ENCODE measurements around the gene WDR73.
"Not testable (repeated sequence)": the region's sequence is repeated elsewhere in the genome, so short reads cannot be mapped to it uniquely, and the experiment has no call there.

WDR73 gene

DNA sequence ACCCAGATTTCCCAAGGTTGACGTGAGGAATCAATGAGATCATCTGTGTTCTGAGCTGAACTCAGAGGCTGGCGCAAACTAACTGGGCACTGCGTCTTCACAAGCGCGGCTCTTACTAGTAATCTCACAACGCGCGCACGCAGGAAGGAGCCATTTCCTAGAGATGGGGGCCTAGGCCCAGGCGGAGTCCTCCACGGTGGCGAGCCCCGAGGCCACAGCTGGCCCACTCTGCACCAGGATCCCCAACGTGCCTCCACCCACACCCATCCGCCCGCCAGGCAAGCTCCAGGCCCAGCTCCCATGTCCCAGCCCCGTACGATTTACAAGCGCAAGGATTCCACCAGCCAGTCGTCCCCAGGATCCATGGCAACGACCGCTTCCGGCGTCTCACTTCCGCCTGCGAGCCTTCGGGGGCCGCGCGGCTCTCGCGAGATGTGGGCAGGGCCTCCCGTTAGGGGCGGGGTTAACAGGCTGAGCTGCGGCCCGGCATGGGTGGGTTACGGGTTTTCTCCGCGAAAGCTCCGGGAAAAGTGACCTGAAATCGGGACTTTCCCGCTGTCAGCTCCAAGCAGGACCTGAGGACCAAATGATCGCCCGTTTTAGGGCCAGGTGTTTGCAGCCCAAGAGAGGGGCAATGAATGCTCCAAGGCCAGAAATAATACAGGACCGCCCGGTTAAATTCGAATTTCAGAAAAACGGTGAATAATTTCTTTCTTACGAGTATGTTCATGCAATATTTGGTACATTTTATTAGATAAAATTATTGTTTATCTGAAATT lies at the start of gene WDR73:
Gene WDR73 (minus strand): TSS at position 374 of the 779 bp plus-strand sequence. CDS start 9 bp downstream, at position 365.
- DNase-seq = peak; percentile 52

DNA sequence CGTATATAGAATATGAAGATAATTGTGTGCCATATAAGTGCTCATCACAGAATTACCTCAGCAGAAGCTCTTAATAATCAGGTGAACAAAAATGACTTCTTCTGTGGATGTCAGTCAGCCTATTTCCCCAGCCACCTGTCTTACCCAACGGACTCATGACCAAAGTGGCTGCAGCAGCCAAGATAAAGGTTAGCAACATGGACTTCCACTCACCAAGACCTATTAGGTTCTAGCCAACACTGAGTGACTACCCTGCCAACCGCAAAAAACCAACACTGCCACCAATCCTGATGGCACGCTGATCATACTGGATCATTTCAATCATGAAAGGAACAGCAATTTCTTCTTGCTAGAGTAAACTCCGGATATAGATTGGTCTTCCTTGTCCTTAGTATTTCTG lies 49.7 kb upstream of the WDR73 start:
- DNase-seq = no peak

DNA sequence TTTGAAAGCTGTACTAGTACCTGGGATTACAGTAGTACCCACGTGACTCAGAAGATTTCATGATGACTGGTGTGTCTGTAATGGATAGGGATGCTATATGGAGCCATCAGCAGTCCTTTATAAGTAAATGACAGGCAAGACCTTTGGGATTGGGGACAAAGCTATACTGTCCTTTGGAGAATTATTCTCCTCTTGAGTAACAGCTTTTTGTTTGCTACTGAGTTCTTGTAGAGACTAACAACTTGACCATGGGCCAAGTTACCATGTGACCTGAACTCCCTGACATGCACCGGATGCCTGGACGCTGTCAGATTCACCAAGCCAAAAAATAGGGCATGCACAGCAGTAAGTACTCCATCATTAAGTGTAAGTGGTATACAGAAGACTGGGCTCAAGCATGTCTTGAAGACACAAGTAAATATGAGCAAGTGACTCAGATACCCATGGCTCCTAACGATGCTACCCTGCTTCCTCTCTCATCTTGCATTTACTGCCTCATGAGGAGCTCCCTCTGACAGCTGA lies 48.9 kb upstream of the WDR73 start:
- DNase-seq = no peak

DNA sequence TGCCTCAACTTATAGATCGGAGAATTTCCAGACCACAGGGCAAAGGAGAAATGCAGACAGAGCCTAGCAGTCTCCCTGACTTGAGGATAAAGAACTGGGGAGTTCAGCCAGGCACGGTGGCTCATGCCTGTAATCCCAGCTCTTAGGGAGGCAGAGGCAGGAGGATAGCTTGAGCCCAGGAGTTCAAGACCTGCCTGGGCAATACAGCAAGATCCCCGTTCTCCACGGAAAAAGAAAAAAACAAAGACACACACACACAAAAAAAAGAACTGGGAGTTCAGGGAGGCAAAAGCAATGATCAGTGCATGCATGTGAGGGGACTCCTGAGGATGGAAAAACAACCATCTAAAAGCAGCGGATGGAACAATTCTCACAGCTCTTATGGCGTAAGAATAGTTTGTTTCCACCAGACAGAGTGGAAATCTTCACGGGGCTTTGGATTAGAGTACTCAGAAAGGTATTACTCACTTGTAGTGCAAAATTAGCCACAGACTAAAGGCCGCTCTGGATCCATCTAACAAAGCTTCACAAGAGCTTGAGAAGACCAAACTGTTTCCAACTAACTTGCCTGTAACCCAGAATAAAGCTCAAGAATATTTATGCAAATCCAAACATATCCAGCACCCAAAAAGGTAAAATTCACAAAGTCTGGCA lies 45.6 kb upstream of the WDR73 start:
- DNase-seq = no peak

DNA sequence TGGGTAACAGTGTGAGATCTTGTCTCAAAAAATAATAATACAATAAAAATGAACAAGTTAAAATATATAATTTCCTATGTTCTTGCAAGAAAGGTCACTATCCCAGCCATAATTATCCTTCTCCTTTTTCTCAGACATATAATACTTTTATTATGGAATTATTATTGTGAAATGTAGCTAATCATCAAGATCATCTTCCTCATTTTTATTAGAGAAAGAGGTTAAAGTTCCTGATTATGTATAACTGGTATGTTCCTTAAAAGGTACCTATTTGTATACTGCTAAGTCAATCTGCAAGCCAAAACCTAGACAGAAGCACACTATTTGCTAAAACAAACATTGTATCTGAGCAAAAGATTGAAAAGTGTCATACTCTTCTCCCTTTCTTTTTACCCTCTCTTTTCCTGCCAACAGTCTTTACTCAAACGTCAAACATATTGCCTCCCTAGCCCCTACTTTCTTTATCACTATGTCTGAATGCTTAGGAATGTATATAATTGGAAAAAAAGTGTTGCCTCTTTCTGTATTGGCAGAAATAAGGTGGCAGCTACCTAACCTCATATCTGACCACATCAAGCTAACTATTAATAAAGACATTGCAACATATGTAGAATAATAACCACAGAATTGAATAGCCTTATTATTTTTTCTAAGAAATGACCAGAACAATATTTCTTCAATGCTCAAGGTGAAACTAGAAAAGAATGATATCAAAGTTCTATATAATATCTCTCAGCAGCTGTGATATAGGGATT lies 43.3 kb upstream of the WDR73 start:
- no peak for DNase-seq

DNA sequence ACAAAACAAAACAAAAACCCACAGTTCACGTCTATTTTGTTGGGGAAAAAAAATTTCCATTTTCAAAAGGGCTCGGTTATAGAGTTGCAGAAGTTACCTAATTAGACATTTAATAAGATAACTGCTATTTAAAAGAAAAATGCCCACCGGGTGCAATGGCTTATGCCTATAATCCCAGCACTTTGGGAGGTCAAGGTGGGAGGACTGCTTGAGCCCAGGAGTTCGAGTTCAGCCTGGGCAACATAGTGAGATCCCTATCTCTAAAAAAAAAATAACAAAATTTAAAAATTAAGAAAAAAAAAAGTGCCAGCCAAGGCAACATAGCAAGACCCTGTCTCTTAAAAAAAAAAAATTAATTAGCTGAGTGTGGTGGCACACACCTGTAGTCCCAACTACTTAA lies 42.7 kb upstream of the WDR73 start:
- DNase-seq = no peak

DNA sequence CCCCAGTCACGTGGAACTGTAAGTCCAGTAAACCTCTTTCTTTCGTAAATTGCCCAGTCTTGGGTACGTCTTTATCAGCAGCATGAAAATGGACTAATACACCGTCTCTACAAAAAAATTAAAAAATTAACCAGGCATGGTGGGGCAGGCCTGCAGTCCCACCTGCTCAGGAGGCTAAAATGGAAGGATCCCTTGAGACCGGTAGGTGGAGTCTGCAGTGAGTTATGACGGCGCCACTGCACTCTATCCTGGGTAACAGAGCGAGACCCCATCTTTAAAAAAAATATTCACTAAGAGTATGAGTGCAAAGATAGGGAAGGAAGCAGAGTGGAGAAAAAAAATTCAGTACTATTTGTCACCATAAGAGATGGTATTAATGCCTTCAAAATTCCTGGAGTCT lies 36.3 kb upstream of the WDR73 start:
- no peak for DNase-seq

DNA sequence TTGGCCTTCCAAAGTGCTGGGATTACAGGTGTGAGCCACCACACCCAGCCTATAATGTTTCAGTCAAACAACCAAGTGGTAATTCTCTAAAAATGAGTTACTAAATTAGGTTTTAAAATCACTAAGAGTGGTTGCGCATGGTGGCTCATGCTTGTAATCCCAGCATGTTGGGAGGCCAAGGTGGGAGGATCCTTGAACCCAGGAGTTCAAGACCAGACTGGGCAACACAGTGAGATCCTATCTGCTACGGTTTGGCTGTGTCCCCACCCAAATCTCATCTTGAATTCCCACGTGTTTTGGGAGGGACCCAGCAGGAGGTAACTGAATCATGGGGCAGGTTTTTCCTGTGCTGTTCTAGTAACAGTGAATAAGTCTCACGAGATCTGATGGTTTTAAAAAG lies 35.8 kb upstream of the WDR73 start:
- no peak for DNase-seq

DNA sequence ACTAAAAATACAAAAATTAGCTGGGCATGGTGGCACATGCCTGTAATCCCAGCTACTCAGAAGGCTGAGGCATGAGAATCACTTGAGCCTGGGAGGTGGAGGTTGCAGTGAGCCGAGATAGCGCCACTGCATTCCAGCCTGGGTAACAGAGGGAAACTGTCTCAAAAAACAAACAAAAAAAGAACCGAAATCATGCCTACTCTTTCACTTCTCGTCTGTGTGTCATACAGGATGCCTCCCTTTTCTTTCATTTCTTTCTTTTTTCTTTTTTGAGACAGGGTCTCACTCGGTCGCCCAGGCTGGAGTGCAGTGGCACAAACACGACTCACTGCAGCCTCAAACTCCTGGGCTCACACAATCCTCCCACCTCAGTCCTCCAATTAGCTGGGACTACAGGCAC lies 32.4 kb upstream of the WDR73 start:
- DNase-seq = not testable (repeated sequence)

DNA sequence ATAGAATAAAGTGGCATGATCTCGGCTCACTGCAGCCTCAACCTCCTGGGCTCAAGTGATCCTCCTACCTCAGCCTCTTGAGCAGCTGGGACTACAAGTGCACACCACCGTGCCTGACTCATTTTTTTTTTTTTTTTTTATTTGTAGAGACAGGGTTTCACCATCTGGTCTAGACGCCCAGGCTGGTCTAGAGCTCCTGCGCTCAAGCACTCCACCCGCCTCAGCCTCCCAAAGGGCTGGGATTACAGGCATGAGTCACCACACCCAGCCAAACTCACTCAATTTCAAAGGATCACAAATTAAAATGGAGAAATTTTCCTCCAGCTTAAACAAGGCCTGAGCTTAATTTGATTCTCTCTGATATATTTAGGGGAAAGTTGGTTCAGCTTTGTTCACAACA lies 31.2 kb upstream of the WDR73 start:
- peak; percentile 52 for DNase-seq

DNA sequence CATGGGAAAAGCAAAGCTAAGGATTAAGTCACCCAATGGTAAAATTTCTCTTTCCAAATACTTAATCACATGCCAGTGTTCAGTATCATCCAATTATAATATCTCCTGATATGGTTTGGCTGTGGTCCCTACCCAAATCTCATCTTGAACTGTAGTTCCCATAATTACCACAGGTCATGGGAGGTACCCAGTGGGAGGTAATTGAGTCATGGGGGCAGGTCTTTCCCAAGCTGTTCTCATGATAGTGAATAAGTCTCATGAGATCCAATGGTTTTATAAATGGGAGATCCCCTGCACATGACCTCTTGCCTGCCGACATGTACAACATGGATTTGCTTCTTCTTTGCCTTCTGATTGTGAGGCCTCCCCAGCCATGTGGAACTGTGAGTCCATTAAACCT lies 30.0 kb upstream of the WDR73 start:
- no peak for DNase-seq

DNA sequence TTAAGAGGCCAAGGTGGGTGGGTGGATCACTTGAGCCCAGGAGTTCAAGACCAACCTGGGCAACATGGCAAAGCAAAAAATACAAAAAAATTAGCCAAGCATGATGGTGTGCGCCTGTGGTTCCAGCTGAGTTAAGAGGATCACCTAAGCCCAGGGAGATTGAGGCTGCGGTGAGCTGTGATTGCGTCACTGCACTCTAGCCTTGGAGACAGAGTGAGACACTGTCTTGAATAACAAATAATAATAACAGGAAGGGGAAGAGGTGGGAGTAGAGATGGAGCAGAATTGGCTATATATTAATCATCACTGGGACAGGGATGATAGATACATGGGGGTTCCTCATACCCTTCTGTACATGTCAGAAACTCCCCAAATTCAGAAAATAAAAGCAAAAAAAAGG lies 27.7 kb upstream of the WDR73 start:
- DNase-seq = no peak

DNA sequence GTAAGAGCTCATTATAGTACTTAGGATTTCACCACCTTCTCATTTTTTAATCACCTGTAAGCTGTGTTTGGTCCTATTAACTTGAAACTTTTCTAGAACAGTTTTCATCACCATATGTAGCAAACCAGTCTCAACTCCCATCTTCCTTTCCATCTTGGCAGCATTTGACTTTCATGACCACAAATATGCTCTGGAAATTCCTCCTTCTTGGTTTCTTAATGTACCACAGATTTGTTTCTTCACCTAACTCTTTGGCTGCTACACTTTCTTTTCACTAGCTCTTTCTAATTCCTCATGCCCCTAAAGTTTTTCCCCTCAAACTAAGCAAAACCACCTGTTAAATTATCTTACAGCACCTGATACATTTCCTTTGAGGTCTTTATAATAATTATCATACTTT lies 17.1 kb upstream of the WDR73 start:
- no peak for DNase-seq

DNA sequence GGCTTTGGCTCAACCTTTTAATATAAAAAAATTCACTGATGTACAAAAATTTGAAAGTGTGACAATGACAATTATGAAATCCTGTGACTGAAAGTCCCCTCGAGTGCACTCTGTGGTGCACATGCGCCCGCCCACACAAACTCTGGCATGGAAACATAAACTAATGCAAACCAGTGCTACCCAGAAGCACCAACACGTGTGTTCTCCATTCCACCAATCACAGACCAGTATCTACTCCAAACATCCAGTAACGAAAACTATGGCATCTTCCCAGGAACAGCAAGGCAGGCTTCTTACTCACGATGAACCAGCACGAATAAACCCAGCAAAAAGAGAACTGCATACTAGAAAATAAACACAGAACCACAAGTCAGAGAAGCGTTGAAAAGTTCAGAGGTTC lies 15.6 kb upstream of the WDR73 start:
- no peak for DNase-seq

DNA sequence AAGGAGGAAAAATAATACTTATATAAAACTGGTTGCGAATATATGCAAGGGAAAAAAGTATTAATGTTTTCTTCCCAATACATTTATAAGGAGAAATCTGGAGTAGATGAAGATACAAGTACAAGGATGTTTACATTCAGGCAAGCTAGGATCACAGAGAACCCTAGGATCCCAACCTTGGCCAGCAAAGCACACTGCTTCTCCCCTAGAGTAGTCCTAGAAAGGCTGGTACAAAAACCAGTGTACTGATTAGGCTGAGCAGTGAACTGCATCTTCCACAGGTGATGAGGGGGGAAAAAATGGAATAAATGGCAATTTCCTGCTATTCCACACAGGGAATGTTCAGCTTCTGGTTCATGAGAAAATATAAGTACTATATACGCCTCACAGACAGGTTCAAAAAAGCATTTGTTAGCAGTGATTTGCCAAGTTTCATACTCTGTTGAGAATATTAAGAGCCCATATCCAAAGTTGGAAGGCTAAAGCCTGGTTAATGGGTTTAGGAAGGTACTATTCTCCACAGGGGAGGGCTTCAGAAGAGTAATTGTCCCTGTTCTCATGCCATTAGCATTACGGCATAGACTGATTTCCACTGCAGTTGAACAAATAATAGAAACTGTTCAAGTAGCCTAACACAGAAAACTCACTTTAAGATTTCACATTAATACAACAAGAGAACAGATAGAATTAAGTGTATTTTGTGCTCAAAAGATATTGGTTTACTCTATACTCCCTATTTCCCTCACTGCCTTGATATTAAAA lies 14.3 kb upstream of the WDR73 start:
- no peak for DNase-seq

DNA sequence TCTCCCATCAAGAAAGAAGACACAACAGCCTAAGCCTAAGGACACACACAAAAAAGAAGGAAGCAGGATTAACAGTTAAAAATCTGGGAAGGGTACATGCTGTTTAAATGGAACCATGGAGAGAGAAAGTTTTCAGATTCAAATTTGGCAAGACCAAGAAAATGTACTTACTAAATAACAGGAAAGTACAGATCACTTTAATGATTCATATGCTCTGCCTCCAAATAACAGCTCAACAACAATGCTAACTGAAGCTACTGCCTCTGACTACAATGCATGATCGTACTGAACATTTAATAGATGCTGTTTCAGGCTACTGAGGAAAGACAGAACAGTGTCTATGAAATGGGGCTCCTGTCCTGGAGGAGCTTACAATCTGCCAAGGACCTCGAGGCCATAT lies 12.3 kb upstream of the WDR73 start:
- DNase-seq = no peak

DNA sequence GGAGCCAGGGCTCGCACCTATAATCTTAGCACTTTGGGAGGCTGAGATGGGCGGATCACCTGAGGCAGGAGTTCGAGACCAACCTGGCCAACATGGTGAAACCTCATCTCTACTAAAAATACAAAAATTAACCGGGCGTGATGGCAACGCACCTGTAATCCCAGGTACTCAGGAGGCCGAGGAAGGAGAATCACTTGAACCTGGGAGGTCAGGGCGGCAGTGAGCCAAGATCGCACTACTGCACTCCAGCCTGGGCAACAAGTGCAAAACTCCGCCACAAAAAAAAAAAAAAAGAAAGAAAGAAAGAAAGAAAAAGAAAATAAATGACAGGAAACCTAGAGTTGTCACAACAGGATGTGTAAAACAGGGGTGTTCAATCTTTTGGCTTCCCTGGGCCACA lies 6.9 kb upstream of the WDR73 start:
- no peak for DNase-seq

DNA sequence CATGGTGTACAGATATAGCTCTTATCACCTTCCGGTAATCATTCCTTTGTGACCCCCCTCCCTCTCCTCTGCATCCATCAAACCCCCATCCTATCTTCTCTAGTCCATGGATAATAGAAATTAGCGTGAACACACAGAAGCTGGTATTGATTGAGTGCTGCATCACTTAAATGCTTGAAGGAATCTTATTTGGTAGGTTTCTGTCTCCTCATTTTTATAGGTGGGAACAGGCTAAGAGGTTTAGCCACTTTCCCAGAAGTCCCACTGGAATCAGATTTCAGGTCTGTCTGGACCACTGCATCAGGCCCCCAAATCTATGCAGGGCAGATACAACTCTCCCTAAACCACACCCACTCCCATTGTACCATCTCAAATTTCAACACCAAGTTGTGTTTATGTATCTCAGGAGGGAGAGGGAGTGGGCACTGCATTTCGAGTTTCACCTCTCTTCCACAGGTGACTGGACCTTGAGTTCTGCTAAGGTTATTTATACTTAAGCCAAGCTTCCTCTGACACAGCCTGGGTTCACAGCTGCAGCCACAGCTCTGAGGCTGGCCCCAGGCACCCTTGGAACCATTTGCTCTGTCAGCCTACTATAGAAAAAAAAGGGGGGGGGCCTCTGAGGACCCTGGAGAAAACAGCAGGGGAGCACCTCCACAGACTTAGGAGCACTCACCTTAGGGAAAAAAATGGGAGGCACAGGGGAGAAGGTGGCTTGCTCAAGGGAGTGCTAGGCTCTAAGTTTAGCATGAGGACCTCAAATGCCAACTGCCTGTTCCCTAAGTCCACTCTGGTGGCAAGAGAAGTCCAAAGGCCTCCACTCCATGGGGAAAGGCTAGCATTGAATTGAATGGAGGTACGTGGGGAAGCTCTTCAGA lies 6.1 kb upstream of the WDR73 start:
- no peak for DNase-seq

DNA sequence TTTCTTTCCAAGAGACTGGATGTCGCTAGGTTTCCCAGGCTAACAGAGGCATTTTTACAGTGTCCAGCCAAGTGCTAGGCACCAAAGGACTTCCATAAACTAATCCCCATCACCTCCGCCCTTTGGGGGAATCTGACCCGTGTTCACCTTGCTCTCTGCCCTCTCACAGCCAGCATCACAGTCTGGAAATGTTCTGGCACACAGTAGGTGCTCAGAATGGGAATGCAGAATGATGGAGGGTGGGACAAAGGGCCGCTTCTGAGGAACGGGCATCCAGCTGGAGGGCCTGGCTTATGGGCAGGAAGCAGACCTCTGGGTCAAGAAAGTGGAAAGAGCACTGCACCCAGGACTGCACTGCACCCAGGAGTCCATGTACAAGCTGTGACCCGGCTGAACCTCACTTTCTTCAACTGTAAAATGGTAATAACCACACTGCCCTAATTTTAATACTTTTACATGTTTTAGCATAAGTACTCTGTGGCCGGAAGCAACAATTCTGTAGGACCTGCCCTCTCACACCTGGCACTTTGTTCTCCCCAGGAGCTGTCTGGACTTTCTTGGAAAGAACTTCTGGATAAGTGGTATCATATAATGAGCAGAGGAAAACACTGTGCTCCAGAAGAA lies 4.8 kb upstream of the WDR73 start:
- no peak for DNase-seq

DNA sequence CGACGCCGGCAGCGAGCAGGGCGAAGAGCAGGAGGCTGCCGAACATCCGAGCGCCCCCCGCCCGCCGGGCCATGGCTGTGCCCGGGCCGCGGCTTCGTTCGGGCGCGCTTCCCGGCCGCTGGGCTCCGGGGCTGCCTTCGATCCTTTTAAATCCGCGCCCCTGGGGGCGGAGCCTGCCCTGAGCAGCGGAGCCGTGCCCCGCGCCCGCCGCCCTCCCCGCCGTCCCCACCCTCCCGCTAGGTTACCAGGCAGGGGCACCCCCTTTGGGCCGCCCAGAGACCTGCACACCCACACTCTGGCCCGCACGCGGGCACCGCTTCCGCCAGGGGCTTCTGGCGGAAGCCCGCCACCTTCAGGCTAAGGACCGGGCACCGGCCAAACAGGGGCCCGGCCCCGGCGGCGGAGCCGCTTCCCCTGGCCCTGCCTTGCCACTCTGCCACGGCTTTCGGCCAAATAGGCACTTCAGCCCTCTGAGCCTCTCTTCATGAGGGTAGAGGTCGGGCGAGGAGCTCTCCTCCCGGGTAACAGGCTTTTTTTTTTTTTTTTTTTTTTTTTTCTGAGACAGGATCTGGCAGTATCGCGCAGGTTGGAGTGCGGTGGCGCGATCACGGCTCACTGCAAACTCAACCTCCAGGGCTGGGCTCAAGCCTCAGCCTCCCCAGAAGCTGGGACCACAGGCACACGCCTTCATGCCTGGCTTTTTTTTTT lies 4.2 kb upstream of the WDR73 start, which contains the start of gene NMB:
Gene NMB (minus strand): TSS at position 120 of the 708 bp plus-strand sequence. CDS start 47 bp downstream, at position 73.
- peak; percentile 51 for DNase-seq

DNA sequence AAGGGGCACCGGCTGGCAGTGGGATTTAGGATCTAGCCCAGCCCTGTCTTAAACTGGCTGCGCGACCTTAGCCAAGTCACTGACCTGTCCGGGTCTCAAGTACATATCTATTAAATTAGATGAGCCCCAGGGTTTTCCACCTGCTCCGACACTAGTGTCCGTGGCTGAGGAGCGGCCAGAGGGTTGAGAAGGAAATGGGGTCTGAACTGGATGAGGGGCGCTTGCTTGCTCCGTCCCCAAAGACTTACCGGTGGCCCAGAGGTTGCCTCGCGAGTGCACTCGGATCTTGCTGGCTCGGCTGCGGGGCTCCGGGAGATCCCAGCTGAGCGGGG lies 3.6 kb upstream of the WDR73 start:
- DNase-seq = no peak
